Tibial nerve (tissue), 4 donors: ENCODE measurements around the gene TMEM120B. TPM values are rescaled to one million over a fixed set of nuclear protein-coding genes. Genes with fewer than 3 reads are reported as not detected.
"Not testable (repeated sequence)": the region's sequence is repeated elsewhere in the genome, so short reads cannot be mapped to it uniquely, and the experiment has no call there.

Experiments
- DNase-seq, 2 donors: peaks; one replicate each; pipeline ENCODE4 v3.0.0-alpha.2; 2019; ENCODE audit warnings: low spot score in 2 of 2
- H3K27ac ChIP-seq, 4 donors: fragments of 200-600 bp; sonication (generic) in 3 of 4; one replicate each; pipeline ENCODE4 v1.5.1; 2017 to 2019; ENCODE audit warnings: mild to moderate bottlenecking in 1 of 4
- H3K27me3 ChIP-seq, 2 donors: fragments of 200-600 bp; sonication (generic) in 1 of 2; one replicate each; pipeline versions ENCODE4 v1.5.1 to v1.6.0; 2017 to 2019
- H3K36me3 ChIP-seq, 3 donors: fragments of 200-600 bp; sonication (generic); one replicate each; pipeline ENCODE4 v1.5.1; 2018 to 2019
- H3K4me1 ChIP-seq, 4 donors: fragments of 200-600 bp; sonication (generic) in 3 of 4; one replicate each; pipeline ENCODE4 v1.5.1; 2017 to 2019
- H3K4me3 ChIP-seq, 4 donors: fragments of 200-600 bp; sonication (generic) in 3 of 4; one replicate each; pipeline ENCODE4 v1.5.1; 2017 to 2019; ENCODE audit warnings: mild to moderate bottlenecking in 1 of 4, moderate library complexity in 1 of 4
- H3K9me3 ChIP-seq, 4 donors: fragments of 200-600 bp; sonication (generic) in 3 of 4; one replicate each; pipeline ENCODE4 v1.5.1; 2017 to 2019
- CTCF ChIP-seq, 5 experiments: fragments of 200-600 bp in 3 of 5; fragments of 450-650 bp in 2 of 5; sonication (generic) in 3 of 5; IDR thresholded peaks; one replicate each; pipeline ENCODE4 v1.5.1; 2016 to 2019; ENCODE audit warnings: antibody characterized with exemption in 5 of 5, mild to moderate bottlenecking in 3 of 5, moderate library complexity in 2 of 5
- EP300 ChIP-seq, 2 donors: sonication (generic); formaldehyde crosslinking; IDR thresholded peaks; one replicate each; pipeline ENCODE4 v1.6.1; 2017; ENCODE audit warnings: antibody characterized with exemption in 2 of 2, mild to moderate bottlenecking in 1 of 2
- POLR2A ChIP-seq, 2 donors: fragments of 450-650 bp; IDR thresholded peaks; one replicate each; pipeline ENCODE4 v1.6.1; 2017; ENCODE audit warnings: antibody characterized with exemption in 2 of 2, mild to moderate bottlenecking in 2 of 2, moderate library complexity in 2 of 2
- WGBS, 2 donors: methylation state at CpG; one replicate each; pipeline ENCODE4 v1.1.5; 2018; 5-methylcytosine and 5-hydroxymethylcytosine counted together
- total RNA-seq, 4 donors: library from RNA; depleted of rRNA; stranded (reverse); fragments of >200 nt; gene quantifications; one replicate each; pipeline ENCODE4 v1.1.0, GENCODE V29; 2016

Gene TMEM120B
- total RNA-seq, 4 donors from 2014 or later = 10.1 to 13.9 (median 11.5) TPM

- DNase-seq = no peak
- Histone ChIP-seq H3K4me3 (no peak overlapping the region), H3K27ac (peak overlapping the region in 1 of 4 donors; percentile 45), H3K36me3 (no peaks in the 10 kb centered on the region), H3K27me3 (no peaks in the 10 kb centered on the region), H3K9me3 (no peaks in the 10 kb centered on the region), H3K4me1 (no peaks in the 10 kb centered on the region)
- 92 to 96% methylated on average over 7 of the region's 7 CpGs for WGBS, 2 donors
- TF ChIP-seq CTCF (IDR thresholded peaks at IDR 0.05) = no peak
- no peak for TF ChIP-seq POLR2A (IDR thresholded peaks at IDR 0.05)
- TF ChIP-seq EP300 (IDR thresholded peaks at IDR 0.05) = no peak
Measured at GRCh38 chr12:121731473-121731872, 18.9 kb downstream of the TMEM120B start.

GRCh38 chr12:121733849-121734248 lies 21.3 kb downstream of the TMEM120B start:
- H3K4me3 ChIP-seq = no peak overlapping the region
- H3K27me3 ChIP-seq = no peaks in the 10 kb centered on the region
- no peak for DNase-seq
- no peaks in the 10 kb centered on the region for H3K4me1 ChIP-seq
- 73 to 78% methylated on average over 8 of the region's 8 CpGs for WGBS, 2 donors
- no peak overlapping the region for H3K27ac ChIP-seq
- H3K9me3 ChIP-seq = no peaks in the 10 kb centered on the region
- H3K36me3 ChIP-seq = no peaks in the 10 kb centered on the region
- TF ChIP-seq POLR2A (IDR thresholded peaks at IDR 0.05) (no peak), CTCF (IDR thresholded peaks at IDR 0.05) (no peak), EP300 (IDR thresholded peaks at IDR 0.05) (no peak)

- no peaks in the 10 kb centered on the region for H3K27me3 ChIP-seq
- H3K36me3 ChIP-seq = no peaks in the 10 kb centered on the region
- TF ChIP-seq POLR2A (IDR thresholded peaks at IDR 0.05) (no peak), EP300 (IDR thresholded peaks at IDR 0.05) (no peak), CTCF (IDR thresholded peaks at IDR 0.05) (no peak)
- WGBS, 2 donors = 91 to 96% methylated on average over 9 of the region's 9 CpGs
- peaks cover 0 to 8% (median 0%) of the 10 kb centered on the region in 4 donors for H3K4me1 ChIP-seq
- no peak overlapping the region for H3K27ac ChIP-seq
- no peaks in the 10 kb centered on the region for H3K9me3 ChIP-seq
- no peak for DNase-seq
- H3K4me3 ChIP-seq = no peak overlapping the region
Measured at GRCh38 chr12:121738340-121738858, 25.8 kb downstream of the TMEM120B start.

DNA sequence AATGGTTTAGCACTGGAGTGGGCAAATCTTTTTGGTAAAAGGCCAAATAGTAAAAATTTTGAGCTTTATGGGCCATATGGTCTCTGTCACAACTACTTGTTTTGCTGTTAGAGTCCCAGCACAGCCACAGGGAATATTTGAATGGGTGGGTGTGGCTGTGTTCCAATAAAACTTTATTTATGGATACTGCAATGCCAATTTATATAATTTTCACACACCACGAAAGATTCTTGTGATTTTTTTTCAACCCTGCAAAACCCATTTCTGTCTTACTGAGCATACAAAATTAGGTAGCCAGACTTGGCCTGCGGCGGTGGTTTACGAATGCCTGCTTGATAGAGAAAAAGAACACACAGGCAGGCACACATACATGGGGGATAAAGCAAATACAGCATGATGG lies 28.3 kb downstream of the TMEM120B start:
- TF ChIP-seq EP300 (IDR thresholded peaks at IDR 0.05) = no peak
- TF ChIP-seq CTCF (IDR thresholded peaks at IDR 0.05) = no peak
- TF ChIP-seq POLR2A (IDR thresholded peaks at IDR 0.05) = no peak
- Histone ChIP-seq H3K9me3 (no peaks in the 10 kb centered on the region), H3K36me3 (no peaks in the 10 kb centered on the region), H3K27ac (no peak overlapping the region), H3K4me3 (no peak overlapping the region), H3K4me1 (peaks cover 0 to 8% (median 0%) of the 10 kb centered on the region in 4 donors), H3K27me3 (no peaks in the 10 kb centered on the region)
- WGBS, 2 donors = 91 to 93% methylated on average over 4 of the region's 4 CpGs
- DNase-seq = no peak

- WGBS, 2 donors = 84% methylated on average over 6 of the region's 6 CpGs
- H3K9me3 ChIP-seq = no peaks in the 10 kb centered on the region
- no peak overlapping the region for H3K4me3 ChIP-seq
- no peak overlapping the region for H3K27ac ChIP-seq
- H3K27me3 ChIP-seq = no peaks in the 10 kb centered on the region
- TF ChIP-seq POLR2A (IDR thresholded peaks at IDR 0.05) (no peak), EP300 (IDR thresholded peaks at IDR 0.05) (no peak), CTCF (IDR thresholded peaks at IDR 0.05) (no peak)
- no peak for DNase-seq
- H3K36me3 ChIP-seq = no peaks in the 10 kb centered on the region
- peaks cover 0 to 8% (median 0%) of the 10 kb centered on the region in 4 donors for H3K4me1 ChIP-seq
Measured at GRCh38 chr12:121741743-121742142, 29.2 kb downstream of the TMEM120B start.

GRCh38 chr12:121745545-121745944 lies 33.0 kb downstream of the TMEM120B start:
- not testable (repeated sequence) for H3K36me3 ChIP-seq, H3K27me3 ChIP-seq, H3K4me3 ChIP-seq, H3K27ac ChIP-seq, H3K9me3 ChIP-seq, DNase-seq
- peaks cover 0 to 20% (median 5%) of the 10 kb centered on the region in 4 donors for H3K4me1 ChIP-seq
- 92 to 98% methylated on average over 5 of the region's 5 CpGs for WGBS, 2 donors
